GM19397 (cell line): ENCODE results near the gene ZNFX1.

Experiments used
- ATAC-seq: cut with Tn5 transposase; IDR thresholded peaks from one replicate; pipeline ENCODE4 v1.9.1; 2021; ENCODE audit warnings: mild to moderate bottlenecking, moderate library complexity; ENCODE audit not compliant: unreplicated experiment

The ZNFX1 gene

DNA sequence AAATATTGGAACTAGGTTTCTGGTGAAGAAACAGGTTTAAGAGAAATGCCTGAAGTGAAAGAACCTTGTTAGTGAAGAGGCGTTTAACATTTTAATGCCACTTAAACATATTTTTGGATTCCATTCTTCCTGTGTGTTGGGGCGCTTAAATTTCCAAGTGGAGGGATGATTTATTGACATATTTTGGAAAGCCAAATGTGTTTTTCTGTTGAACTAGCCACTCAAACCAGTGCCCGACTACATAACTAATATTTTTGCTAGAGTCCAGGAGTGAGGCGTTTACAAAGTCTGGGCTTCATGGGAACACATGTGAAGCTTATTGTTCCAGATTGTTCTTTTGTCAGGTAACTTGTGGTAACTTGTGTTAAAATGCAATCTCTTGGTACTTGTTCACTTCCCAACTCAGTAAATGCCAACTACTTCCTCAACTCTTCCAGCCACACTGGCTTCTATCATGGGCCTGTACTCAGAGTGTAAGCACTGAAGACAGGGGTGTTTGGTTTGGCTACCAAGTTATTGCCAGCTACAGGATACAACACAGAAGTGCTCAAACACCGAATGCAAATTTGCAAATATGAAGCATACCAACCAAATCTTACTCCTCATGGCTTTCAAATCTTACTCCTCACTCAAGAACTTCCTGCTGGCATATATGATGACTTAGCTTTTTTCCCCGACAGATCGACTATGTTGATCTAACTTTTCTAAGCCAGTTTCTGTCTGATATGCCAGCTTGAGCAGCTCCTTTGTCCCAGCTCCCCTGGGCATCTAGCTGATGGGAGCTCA, 2.0 kb upstream of the ZNFX1 start:
- no peak for ATAC-seq

DNA sequence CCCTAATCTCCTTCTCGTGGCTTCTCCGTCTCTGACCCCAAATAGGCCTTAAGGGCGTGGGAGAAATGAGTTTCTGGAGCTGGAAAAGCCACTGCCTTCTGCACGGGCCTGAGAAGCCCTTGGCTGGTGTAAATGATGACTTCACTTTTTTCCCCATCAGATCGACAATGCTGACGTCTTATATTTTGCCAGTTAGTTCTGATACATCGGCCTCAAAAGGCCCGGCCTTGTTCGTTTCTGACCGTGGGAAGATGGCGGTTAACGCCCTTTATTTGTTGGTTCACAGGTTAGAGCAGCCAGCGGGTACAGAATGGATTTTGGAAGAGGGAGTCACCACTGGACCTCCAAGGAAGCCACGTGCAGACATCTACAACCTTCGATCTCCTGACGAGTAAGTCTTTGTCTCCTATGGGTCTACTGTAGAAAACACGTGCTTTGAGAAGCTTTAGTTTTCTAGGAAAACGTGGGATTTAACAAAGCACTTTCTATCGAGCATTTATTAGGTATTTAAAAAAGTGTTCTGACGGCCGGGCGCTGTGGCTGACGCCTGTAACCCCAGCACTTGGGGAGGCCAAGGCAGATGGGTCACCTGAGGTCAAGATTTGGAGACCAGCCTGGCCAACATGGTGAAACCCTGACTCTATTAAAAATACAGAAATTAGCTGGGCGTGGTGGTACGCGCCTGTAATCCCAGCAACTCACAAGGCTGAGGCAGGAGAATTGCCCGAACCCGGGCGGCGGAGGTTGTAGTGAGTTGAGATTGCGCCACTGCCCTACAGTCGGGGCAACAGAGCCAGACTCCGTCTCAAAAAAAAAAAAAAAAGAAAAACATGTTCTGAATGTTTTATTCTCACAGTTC, 1.2 kb upstream of the ZNFX1 start:
- ATAC-seq, result no peak

DNA sequence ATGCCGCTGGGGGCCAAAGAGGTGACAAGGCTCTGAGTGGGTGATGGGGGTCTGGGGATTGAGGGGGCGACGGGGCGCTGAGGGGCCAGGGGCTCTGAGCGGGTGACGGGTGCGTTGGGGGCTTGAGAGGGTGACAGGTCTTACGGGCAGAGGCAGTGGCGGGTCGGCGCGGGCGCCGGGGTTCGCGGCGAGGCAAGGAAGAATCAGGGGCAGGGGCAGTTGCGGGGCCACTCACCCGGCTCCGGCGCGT, 146 bp downstream of the ZNFX1 start:
- no peak for ATAC-seq

DNA sequence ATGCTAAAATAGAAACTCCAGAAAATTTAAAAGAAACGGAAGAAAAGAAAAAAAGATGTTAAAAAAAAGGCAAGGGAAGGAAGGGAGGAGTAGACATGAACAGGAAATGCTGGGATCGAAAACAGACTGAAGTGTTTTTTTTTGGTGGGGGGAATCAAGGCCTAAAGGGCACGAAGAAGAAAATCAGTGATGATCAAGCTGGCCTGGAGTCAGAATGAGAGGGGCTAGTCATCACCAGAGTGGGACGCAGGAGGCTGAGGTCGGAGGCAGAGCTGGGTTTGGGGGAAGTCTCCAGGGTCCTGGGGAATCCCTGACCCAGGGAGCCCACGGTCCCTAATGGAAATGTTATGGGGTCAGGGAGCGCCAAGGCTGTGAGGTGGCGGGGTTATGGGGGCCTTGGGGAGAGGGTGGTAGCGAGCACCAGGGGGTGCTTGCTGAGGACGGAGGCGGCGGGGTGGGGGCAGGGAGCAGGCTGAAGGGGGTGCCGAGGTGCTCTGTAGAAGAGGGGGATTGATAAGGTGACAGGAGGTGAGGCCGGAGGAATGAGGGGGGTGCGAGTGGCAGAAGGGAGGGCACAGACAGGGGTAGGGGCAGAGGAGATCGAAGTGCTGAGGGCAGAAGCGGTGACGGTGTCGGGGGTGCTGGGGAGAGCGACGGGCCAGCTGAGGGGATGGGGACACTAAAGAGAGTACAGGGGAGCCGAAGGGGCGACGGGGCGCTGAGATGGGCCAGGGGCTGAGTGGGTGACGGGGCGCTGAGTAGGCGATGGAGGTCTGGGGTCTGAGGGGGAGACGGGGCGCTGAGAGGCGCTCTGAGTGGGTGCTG, 684 bp downstream of the ZNFX1 start:
- ATAC-seq, result no peak

DNA sequence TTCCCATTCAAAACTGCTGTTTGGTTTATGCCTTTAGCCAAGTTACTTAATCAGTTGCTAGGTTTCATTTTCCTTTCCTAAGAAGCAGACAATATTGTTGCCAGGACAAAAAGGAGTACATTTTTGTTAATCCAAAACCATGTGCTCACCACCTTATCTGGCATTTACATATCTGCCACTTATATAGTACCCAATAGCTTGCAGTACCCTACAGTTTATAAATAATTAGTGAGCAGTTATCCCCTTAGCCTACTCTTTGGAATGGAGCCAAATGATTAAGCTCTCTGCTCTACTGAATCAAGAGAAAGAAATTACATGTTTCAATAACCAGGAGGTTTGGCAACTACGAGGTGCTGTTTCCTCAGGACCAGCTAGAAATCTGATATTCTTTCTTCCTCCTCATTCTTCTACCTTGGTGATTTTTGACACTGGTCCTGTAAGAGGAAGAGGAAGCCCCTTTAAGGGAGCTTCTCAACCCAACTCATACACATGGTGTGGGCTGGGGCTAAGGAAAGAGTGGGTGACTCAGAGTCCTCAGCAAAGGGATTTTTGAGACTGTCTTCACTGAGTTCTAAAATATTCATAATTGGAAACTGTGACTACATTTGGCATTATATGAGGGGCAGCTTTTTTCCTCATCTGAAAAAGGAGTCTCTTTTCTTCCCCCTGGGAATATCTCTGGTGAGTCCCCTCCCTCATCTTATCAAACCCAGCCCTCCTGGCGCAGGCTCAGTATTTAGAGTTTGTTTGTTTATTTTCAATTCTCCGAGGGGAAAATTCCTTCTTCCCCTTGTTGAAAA, 1.5 kb downstream of the ZNFX1 start:
- no peak for ATAC-seq

DNA sequence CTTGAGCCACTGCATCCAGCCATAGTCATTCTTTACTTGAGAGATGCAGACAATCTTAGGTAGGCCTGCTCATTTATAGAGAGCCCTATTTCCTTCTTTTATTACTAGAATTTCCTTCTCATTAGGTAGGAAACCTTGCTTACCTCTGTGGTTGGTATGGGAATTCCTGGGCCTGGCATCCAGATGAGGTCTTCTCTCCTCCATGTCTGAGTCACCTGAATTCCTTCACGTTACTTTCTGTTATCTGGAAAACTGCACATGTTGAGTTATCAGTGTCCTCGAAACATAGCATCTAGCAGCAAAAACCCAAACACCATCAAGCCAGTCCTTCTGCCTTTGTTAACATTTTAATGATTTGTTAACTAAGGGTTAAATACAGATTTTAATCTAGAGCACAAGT, 2.2 kb downstream of the ZNFX1 start:
- no peak for ATAC-seq

DNA sequence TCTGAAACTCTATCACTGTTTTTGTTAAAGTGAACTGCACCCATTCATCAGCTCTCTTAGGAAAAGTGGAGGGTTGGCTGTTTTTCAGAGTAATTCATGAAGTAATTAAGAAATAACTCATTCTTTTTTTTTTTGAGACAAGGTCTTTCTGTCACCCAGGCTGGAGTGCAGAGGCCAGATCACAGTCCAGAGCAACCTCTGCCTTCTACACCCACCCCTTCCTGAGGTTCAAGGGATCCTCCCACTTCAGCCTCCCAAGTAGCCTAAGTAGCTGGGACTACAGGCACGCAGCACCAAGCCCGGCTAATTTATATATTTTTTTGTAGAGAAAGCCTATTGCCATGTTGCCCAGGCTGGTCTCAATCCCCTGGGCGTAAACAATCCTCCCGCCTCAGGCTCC, 2.6 kb downstream of the ZNFX1 start:
- no peak for ATAC-seq

DNA sequence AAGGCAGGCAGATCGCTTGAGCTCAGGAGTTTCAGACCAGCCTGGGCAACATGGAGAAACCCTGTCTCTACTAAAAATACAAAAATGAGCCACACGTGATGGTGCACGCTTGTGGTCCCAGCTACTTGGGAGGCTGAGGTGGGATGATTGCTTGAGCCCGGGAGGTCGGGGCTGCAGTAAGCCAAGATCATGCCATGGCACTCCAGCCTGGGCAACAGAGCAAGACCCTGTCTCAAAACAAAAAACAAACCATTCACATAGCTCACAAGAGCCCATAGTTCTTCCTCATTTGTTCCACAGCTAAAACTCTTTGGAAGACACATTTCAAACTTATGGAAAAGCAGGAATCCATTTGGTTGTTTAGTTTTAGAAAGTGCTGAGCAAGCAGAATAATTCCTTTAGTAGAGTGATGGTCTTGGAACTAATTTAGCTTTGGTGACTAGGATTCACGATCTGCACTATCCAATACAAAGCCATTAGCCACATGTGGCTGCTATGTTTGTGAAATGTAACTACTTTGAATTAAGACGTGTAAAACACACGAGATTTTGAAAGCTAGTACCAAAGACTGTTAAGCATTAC, 4.1 kb downstream of the ZNFX1 start:
- ATAC-seq, result no peak

DNA sequence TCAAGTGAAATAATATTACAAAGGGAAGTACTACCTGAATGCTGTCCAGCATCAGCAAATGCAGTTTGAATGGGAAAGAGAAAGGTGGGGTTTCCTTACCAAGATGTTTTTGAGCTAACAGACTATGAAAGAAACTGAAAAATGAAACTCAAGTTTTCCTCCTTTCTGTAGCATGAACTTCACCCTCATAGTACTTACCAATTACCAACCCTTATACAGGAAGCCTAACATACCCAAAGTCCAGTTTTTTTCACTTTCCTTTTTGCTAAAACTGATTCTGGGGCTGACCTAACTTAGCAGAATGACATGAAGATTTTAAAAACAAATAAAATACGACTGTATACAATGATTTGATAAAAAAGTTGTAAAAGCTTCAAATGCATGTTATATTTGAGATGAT, 5.2 kb downstream of the ZNFX1 start:
- no peak for ATAC-seq

DNA sequence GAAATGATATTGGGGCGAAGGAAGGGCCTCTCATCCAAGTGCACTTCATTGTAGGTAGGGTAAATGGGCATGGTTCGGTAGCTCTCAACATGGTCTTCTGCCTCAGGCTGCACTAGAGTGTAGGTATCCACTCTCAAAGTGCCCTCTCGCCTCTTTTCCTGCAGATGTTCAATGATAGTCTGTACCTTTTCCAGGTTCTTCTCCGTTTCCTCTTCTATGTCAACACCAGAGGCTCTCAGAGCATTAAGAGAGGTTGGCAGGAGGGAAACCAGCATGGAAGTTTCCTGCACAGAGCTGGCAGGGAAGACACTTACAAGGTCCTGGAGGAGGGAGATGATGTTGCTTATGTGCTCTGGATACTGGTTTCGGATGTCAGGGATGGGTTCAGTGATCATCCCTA, 7.1 kb downstream of the ZNFX1 start:
- ATAC-seq, result no peak

DNA sequence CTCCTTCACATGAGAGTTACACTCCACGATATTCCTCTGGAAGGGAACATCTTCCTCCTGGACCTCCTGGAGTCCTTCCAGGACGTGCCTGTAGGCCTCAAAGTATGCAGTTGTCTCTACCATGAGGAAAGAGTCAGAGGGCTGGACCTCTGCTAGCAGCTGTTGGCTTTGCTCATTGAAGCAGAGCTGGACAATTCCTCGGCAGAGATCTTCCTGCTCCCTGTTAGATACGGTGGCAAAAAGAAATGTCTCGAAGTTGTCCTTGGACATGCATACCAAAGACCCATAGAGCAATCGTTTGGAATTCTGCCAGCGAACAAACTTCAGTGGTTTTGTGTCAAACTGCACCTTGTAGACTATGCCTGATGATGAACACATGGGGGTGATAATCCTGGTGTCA, 7.7 kb downstream of the ZNFX1 start:
- ATAC-seq, result no peak

DNA sequence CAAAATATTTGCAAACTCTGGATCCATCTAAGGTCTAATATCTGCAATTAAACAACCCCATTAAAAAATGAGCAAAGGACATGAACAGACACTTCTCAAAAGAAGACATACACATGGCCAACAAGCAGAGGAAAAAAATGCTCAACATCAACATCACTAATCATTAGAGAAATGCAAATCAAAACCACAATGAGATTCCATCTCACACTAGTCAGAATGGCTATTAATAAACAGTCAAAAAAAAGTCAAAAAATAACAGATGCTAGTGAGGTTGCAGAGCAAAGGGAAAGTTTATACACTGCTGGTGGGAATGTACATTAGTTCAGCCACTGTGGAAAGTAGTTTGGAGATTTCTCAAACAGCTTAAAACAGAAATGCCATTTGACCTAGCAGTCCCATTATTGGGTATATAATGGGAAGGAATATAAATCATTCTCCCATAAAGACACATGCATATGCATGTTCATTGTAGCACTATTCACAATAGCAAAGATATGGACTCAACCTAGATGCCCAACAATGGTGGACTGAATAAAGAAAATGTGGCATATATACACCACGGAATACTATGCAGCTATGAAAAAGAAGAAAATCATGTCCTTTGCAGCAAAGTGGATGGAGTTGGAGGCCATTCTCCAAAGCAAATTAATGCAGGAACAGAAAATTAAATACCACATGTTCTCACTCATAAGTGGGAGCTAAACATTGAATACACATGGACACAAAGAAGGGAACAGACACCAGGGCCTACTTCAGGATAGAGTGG, 9.1 kb downstream of the ZNFX1 start:
- no peak for ATAC-seq

DNA sequence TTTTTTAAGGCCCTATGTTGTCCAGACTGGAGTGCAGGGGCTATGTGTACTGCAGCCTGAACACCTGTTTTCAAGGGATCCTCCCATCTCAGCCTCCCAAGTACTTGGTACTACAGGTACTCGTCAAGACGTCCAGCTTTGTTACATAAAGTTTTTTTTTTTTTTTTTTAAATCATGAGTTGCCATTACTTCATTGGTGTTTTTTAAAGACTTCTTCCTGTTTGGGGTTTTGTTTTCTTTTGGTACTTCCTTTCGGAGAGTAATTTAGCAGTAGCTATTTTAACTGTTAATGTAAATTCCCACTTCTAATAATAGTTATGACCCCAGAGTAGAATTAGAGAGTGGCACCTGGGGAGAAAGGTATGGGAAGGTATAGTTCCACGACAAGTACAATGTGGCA, 10.5 kb downstream of the ZNFX1 start:
- ATAC-seq, result no peak

DNA sequence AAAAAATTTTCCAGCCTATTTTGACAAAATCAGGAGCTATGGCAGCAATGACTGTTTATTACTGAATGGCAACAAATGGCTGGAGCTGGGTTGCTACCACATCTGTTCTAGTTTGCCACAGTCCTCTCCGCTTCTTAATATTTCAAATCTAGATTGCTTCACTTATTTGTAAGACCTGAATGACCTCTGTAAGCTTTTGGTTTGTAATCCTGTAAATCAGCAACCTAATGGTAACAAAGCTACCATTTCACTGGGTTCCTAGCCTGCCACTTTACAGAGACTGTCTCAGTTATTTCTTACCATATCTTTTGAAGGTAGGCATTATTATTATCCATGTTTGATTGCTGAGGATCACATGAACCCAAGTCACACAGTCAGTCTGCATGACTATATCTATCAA, 15.4 kb downstream of the ZNFX1 start:
- no peak for ATAC-seq

DNA sequence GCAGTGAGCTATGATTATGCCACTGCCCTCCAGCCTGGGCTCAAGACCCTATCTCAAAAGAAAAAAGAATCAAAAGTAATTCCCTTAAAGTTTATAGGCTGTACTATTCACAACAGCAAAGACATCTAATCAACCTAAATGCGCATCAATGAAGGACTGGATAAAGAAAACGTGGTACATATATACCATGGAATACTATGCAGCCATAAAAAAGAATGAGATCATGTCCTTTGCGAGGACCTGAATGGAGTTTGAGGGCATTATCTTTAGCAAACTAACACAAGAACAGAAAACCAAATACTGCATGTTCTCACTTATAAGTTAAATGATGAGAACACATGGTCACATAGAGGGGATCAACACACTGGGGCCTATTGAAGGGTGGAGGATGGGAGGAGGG, 16.7 kb downstream of the ZNFX1 start:
- no peak for ATAC-seq

DNA sequence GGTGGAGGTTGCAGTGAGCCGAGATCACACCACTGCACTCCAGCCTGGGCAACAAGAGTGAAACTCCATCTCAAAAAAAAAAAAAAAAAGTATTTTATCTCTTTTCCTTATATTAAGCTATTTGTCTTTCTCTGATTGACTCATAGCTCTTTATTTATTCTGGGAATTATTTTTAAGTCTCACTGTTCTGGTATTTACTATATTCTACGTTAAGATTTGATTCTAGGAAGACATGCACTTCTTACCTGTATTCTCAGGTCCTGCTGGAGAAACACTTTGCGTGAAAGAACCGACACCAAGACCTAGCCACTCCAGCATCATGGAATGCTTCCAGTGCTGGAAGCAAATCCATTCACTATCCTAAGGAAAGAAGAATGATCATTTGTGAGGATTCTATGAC, 17.6 kb downstream of the ZNFX1 start:
- no peak for ATAC-seq

DNA sequence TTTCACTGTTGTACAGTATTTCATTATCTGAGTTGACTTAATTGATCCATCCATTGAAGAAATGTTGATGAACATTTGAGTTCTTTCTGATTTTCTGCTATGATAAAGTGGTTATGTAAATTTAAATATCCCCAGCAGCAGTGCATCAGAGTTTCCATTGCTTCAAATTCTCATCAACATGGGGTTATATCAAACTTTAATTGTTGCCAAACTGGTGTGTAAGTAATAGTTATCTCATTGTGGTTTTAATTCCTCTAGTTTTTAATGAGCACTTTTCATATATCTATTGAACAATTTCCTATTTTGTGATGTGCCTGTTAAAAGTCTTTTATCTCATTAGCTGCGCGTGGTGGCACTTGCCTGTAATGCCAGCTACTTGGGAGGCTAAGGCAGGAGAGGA, 18.1 kb downstream of the ZNFX1 start:
- no peak for ATAC-seq

DNA sequence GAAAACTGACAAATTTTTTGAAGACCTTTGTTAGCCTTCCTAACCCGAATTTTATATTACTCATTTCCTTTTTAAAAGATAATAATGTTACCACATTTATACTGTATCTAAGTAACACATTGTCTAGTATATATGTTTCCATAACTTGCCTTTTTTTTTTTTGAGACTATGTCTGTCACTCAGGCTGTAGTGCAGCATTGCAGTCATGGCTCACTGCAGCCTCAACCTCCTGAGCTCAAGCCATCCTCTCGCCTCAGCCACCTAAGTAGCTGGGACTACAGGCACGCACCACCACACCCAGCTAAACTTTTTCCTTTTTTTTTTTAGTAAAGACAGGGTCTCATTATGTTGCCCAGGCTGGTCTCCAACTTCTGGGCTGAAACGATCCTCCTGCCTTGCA, 18.6 kb downstream of the ZNFX1 start:
- no peak for ATAC-seq

DNA sequence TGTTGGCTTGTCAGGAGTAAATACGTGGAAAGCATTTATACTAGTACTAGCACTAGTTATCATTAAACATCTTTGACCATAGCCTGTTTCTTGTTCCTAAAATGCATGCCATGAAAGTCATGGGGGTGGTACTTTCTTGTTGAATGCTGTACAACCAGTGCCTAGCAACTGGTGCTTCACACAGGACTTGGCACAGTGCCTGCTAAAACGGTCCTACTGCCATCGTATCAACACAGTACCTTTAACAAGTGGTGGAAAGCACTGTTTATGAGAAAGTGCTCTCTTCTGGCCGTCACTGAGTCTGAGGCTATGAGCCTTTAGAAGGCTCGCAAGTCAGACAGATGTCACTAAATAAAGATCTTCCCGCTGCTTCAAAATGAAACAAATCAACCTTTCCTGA, 21.6 kb downstream of the ZNFX1 start:
- no peak for ATAC-seq
